ENCODE measurements around the gene TTBK1.

TTBK1 gene

DNA sequence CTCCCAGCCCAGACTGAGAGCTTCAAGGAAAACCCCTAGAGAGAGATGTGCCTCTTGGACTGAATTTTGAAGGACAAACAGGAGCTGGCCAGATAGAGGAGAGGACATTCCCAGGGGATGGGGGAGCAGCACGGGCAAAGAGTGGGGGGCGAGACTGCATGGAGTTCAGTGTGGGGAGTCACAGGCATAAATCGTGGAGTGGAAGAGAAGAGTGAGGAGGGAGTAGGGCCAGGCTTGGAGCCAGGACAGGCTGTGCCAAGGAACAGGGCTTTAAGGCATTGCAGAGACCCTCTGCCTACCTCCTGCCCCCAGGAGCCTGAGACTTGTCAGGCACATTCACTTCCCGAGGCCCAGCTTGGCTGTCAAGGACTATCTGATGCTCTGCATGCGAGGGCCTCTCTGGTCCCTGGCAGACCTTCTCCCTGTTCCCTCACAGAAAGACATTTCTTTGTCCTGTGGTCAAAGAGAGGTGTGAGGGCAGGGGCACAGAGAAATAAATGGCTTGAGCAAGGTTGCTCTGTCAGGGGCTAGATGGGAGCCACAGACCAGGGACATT lies 49.6 kb downstream of the TTBK1 start:
- Histone ChIP-seq H3K4me3 (ENCODE audit: low read depth, low read length) (no peak overlapping the region), H3K4me1 (no peaks in the 10 kb centered on the region), H3K36me3 (no peaks in the 10 kb centered on the region), H3K27me3 (no peaks in the 10 kb centered on the region), H3K9me3 (no peaks in the 10 kb centered on the region)
- TF ChIP-seq, protein P1, sequence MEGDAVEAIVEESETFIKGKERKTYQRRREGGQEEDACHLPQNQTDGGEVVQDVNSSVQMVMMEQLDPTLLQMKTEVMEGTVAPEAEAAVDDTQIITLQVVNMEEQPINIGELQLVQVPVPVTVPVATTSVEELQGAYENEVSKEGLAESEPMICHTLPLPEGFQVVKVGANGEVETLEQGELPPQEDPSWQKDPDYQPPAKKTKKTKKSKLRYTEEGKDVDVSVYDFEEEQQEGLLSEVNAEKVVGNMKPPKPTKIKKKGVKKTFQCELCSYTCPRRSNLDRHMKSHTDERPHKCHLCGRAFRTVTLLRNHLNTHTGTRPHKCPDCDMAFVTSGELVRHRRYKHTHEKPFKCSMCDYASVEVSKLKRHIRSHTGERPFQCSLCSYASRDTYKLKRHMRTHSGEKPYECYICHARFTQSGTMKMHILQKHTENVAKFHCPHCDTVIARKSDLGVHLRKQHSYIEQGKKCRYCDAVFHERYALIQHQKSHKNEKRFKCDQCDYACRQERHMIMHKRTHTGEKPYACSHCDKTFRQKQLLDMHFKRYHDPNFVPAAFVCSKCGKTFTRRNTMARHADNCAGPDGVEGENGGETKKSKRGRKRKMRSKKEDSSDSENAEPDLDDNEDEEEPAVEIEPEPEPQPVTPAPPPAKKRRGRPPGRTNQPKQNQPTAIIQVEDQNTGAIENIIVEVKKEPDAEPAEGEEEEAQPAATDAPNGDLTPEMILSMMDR (IDR thresholded peaks at IDR 0.05; ENCODE audit: low read depth, low read length), result no peak
- DNase-seq, result no peak

DNA sequence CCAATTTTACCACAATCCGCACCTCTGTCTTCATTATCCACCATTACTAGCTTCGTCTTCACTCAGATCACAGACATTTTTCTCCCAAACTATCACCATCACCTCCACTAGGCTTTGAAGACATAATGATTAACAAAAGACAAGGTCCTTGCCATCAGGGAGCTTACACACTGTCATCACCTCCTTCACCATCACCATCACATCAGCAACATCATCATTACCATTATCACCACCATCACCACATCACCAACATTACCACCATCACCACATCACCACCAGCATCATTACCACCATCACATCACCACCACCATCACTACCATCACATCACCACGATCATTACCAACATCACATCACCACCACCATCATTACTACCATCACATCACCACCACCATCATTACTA lies 50.4 kb downstream of the TTBK1 start:
- TF ChIP-seq, protein P1 (IDR thresholded peaks at IDR 0.05; ENCODE audit: low read depth, low read length), result no peak
- Histone ChIP-seq H3K36me3 (no peaks in the 10 kb centered on the region), H3K9me3 (no peaks in the 10 kb centered on the region), H3K27me3 (no peaks in the 10 kb centered on the region), H3K4me3 (ENCODE audit: low read depth, low read length) (no peak overlapping the region), H3K4me1 (no peaks in the 10 kb centered on the region)
- no peak for DNase-seq

DNA sequence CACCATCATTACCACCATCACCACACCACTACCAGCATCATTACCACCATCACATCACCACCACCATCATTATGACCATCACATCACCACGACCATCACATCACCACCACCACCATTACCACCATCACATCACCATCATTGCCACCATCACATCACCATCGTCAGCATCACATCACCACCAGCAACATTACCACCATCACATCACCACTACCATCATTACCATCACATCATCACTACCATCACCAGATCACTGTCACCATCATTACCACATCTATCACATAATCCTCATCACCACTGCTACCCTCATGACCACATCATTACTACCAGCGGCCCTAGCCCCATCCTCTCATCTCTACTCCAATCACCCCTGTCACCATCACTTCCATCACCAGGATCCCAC lies 51.3 kb downstream of the TTBK1 start:
- Histone ChIP-seq H3K4me1 (no peaks in the 10 kb centered on the region), H3K4me3 (ENCODE audit: low read depth, low read length) (no peak overlapping the region), H3K36me3 (no peaks in the 10 kb centered on the region), H3K9me3 (no peaks in the 10 kb centered on the region), H3K27me3 (no peaks in the 10 kb centered on the region)
- no peak for DNase-seq
- TF ChIP-seq, protein P1 (IDR thresholded peaks at IDR 0.05; ENCODE audit: low read depth, low read length), result no peak

DNA sequence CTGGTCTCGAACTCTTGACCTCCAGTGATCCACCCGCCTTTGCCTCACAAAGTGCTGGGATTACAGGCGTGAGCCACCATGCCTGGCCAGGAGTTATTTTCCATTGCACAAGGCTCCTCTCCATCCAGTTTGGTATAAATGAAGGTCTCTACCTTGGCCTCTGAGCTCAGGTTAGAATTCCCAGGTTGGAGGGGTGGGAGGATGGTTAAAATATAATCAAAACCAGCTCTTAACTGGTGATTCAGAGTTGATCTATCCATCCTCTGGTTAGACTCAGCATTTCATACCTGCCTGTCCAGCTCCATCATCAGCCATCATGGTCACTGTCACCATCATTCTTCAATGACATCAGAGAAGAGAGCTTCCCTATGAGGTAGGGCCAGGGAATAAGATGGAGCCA lies 52.2 kb downstream of the TTBK1 start:
- Histone ChIP-seq H3K36me3 (no peaks in the 10 kb centered on the region), H3K9me3 (no peaks in the 10 kb centered on the region), H3K4me1 (no peaks in the 10 kb centered on the region), H3K4me3 (ENCODE audit: low read depth, low read length) (no peak overlapping the region), H3K27me3 (no peaks in the 10 kb centered on the region)
- no peak for DNase-seq
- TF ChIP-seq, protein P1 (IDR thresholded peaks at IDR 0.05; ENCODE audit: low read depth, low read length), result no peak

DNA sequence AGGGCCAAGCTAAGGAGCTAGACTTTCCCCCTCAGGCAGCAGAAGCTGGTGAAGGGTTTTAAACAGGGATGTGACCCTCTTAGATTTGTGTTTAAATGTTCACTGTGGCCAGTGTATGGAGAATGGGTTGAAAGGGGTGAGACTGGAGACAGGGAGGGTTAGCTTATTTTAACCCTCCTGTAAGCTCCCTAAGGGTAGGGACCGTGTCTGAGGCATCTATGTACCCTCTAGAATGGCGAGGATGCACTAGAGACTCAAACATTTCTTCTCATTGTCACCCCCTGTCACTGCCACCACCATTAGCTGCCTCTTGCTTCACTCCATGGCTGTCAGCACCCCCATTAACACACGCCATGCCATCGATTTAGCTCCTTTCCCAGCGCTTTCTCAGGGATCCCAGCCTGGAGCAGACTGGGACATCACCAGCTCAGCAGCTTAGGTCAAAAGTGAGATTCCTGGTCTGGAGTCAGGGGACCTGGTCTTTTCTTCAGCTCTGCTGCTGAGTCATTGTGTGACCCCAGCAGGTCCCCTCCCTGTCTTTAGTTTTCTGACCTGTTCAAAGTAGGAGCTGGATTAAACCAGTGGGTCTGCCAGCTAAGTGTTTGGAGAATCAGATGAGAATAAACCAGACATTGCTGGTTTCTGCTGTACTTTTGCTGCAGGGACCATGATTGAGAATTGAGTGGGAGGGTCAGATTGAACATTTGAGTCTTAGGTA lies 53.7 kb downstream of the TTBK1 start:
- TF ChIP-seq, protein P1 (IDR thresholded peaks at IDR 0.05; ENCODE audit: low read depth, low read length), result no peak
- H3K9me3 ChIP-seq, result no peaks in the 10 kb centered on the region
- DNase-seq, result no peak
- H3K36me3 ChIP-seq, result no peaks in the 10 kb centered on the region
- no peaks in the 10 kb centered on the region for H3K27me3 ChIP-seq
- H3K4me3 ChIP-seq (ENCODE audit: low read depth, low read length), result no peak overlapping the region
- H3K4me1 ChIP-seq, result no peaks in the 10 kb centered on the region

Measured in BE2C (cell line).